ENCODE results near the gene NLRC3.

DNA sequence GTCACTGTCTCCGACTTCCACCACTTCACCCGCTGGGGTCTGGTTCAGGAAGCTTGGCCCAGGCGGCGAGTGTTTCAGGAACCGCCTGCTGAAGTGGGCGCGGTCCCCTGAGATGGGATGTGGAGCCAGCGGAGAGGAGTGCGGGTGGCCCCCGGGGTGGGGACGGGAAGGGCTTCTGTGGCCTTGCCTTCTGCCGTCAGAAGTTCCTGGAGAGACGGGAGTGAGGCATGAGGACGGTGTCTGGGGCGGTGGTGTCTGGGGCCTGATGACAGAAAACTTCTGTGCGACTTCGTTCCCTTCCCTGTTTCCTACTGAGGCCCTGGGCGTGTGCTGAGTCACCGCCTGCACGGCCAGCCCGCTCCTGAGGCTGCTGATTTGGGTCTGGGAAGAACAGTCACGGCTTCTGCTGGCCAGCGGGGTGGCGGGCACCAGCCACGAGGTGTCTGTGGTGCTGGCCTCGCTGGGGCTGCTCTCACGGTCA is 12.3 kb upstream of the NLRC3 start:
- TF ChIP-seq, protein P1, sequence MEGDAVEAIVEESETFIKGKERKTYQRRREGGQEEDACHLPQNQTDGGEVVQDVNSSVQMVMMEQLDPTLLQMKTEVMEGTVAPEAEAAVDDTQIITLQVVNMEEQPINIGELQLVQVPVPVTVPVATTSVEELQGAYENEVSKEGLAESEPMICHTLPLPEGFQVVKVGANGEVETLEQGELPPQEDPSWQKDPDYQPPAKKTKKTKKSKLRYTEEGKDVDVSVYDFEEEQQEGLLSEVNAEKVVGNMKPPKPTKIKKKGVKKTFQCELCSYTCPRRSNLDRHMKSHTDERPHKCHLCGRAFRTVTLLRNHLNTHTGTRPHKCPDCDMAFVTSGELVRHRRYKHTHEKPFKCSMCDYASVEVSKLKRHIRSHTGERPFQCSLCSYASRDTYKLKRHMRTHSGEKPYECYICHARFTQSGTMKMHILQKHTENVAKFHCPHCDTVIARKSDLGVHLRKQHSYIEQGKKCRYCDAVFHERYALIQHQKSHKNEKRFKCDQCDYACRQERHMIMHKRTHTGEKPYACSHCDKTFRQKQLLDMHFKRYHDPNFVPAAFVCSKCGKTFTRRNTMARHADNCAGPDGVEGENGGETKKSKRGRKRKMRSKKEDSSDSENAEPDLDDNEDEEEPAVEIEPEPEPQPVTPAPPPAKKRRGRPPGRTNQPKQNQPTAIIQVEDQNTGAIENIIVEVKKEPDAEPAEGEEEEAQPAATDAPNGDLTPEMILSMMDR (tag by site-specific recombination; IDR thresholded peaks at IDR 0.05) = no peak
- no peak for TF ChIP-seq ZNF121 (tag by site-specific recombination; IDR thresholded peaks at IDR 0.05)
- no peak for TF ChIP-seq MZF1 (tag by site-specific recombination; IDR thresholded peaks at IDR 0.05; ENCODE audit: borderline replicate concordance)
- TF ChIP-seq, protein P2, sequence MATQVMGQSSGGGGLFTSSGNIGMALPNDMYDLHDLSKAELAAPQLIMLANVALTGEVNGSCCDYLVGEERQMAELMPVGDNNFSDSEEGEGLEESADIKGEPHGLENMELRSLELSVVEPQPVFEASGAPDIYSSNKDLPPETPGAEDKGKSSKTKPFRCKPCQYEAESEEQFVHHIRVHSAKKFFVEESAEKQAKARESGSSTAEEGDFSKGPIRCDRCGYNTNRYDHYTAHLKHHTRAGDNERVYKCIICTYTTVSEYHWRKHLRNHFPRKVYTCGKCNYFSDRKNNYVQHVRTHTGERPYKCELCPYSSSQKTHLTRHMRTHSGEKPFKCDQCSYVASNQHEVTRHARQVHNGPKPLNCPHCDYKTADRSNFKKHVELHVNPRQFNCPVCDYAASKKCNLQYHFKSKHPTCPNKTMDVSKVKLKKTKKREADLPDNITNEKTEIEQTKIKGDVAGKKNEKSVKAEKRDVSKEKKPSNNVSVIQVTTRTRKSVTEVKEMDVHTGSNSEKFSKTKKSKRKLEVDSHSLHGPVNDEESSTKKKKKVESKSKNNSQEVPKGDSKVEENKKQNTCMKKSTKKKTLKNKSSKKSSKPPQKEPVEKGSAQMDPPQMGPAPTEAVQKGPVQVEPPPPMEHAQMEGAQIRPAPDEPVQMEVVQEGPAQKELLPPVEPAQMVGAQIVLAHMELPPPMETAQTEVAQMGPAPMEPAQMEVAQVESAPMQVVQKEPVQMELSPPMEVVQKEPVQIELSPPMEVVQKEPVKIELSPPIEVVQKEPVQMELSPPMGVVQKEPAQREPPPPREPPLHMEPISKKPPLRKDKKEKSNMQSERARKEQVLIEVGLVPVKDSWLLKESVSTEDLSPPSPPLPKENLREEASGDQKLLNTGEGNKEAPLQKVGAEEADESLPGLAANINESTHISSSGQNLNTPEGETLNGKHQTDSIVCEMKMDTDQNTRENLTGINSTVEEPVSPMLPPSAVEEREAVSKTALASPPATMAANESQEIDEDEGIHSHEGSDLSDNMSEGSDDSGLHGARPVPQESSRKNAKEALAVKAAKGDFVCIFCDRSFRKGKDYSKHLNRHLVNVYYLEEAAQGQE (tag by site-specific recombination; IDR thresholded peaks at IDR 0.05) = no peak
- no peak for TF ChIP-seq ZNF785 (tag by site-specific recombination; IDR thresholded peaks at IDR 0.05)
